Stimulated activated CD4-positive, alpha-beta T cell treated with anti-CD3 and anti-CD28 coated beads, Interleukin-1b, Interleukin-23, amount 100 ng/mL, for 24 hours (primary cell): Measurements from ENCODE around the gene CLMN.
A peak's percentile ranks its signal among the peaks of the same experiment; 100 is the strongest.

Experiments used
- DNase-seq, 4 experiments: peaks; one replicate each; pipeline ENCODE4 v3.0.0-alpha.2; 2020; ENCODE audit warnings: low read depth in 4 of 4, low spot score in 1 of 4

CLMN gene

DNA sequence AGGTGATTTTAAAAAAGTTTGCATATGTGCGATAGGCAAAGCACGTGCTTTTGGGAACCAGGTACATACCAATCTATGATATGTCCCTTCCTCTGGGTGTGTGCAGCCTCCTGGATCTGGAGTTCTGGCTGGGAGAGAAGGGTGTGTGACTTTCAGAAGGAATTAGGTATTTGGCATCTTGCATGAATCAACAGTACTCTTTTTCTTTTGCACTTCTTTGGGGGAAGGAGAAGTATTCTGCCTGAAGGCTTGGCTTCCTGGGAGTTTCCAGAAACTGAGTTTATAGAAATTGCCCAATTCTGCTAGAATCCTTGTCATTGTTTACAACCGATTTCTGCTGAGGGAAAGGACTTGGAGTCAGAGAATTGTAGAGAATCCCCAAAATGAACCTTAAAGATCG, 2.9 kb upstream of the CLMN start:
- DNase-seq = no peak

DNA sequence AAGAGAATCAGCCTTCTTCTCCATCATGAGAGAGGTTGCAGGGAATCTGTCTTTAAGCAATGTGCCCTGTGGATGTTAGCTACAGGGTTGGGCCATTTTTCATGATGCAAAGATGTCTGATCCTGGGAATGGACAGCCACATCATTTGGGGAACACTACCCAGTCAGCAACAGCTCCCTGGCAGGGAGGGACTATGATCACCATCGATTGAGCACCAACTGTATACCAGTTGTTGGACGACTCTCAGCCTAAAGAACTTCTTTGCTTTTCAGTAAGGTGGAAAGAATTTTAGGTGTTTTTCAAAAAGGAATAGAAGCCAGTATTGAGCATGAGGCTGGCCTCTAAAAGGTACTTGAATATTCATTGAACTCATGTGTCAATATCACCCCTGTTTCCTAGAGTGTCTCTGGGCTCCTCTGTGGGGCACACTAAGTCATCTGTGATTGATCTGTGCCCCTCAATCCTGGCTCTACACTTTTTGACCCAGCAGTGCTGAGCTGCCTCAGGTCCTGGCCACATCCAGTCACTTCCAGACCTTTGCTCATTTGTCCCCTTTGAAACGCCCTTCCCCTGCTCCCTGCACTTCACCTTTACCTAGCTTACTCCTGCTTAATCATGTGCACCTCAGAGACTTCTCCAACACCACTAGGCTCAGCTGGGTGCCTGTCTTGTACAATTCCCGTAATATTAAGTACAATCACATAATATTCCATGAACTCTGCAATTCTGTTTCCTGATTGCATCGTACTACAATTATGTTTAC, 2.2 kb upstream of the CLMN start:
- DNase-seq = no peak

- DNase-seq = no peak
Measured at GRCh38 chr14:95320955-95321600, 1.4 kb upstream of the CLMN start.

GRCh38 chr14:95320078-95320895, 579 bp upstream of the CLMN start:
- DNase-seq = no peak

- no peak for DNase-seq
Measured at GRCh38 chr14:95318399-95319311, 1.1 kb downstream of the CLMN start.

- no peak for DNase-seq
Measured at GRCh38 chr14:95317817-95318343, 1.8 kb downstream of the CLMN start.

DNA sequence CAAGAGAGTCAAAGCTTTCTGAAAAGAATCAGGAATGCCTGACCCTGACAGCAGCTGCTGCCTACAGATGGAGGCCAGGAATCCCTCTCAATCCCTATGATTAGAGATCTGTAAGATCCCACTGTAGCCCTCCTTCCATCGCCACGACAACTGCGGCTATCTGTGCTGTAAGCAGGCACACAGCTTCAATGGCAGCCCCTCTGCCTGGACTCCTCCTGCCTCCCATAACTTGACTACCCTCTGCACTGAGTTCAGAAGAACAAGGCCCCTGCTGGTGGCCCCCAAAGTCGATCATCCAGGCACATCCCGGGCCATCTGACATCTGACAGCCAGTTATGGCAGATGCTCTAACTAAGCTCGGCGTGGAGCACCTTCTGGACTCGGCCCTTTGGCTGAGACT, 2.9 kb downstream of the CLMN start:
- no peak for DNase-seq

GRCh38 chr14:95315579-95315978, 4.1 kb downstream of the CLMN start:
- no peak for DNase-seq

GRCh38 chr14:95315156-95315555, 4.6 kb downstream of the CLMN start:
- DNase-seq = no peak

DNA sequence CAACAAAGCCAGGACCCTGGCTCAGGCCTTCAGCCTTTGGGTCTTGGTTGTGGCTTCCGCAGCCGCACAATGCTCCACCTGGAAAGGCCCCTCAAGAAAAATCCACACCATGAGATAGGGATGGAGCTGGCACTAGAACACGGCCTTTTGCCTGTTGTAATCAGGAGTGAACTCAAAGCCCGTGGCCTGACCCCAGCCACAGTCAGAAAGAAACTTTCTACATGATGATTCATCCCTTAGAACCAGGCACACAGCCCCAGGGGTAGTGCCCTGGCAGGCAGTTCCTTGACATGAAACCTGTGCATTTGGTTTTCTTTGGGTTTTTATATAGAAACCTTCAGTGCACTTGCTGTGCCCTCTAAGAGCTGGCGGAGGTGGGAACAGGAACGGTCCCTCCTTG, 5.1 kb downstream of the CLMN start:
- peak in 2 of 4 experiments; percentile 15 to 25 for DNase-seq

- DNase-seq = no peak
Measured at GRCh38 chr14:95313707-95314106, 6.0 kb downstream of the CLMN start.

GRCh38 chr14:95313190-95313589, 6.5 kb downstream of the CLMN start:
- no peak for DNase-seq

DNA sequence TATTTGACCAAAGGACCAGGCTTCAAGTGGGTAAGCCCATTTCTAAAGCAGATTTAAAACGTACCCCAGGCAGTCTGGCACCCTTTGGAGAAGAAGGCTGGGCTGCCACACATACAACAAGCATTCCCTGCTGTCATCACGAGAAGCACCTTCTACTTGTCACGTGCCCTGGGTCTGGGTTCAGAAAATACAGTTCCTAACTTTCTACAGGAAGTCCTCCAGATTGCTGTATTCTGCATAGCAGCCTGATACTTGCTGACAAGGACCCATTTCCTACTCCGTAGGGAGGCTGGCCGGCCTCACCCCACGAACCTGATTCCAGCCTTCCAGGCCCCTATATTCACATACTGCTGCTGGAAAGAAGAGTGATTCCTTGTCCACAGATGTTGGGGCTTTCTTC, 7.4 kb downstream of the CLMN start:
- DNase-seq = no peak

DNA sequence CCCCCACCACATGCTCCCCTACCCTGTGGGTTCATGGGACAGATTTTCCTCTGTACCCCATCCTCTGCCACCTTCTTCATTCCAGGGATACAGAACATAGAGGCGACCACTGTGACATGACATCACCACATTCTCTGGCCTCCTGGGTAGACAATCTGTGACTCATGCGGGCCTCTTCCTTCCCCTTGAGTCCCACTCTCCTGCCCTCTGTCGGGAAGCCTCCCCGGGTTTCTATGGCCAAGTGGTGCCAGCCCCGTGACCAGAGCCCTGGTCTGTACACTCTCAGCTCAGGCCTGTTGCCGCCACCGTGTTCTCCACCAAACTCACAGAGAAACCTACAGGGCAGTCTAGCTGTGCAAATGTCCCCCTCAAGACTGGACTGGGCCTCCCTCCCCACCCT, 8.0 kb downstream of the CLMN start:
- no peak for DNase-seq

GRCh38 chr14:95310635-95311380, 8.9 kb downstream of the CLMN start:
- DNase-seq = no peak

DNA sequence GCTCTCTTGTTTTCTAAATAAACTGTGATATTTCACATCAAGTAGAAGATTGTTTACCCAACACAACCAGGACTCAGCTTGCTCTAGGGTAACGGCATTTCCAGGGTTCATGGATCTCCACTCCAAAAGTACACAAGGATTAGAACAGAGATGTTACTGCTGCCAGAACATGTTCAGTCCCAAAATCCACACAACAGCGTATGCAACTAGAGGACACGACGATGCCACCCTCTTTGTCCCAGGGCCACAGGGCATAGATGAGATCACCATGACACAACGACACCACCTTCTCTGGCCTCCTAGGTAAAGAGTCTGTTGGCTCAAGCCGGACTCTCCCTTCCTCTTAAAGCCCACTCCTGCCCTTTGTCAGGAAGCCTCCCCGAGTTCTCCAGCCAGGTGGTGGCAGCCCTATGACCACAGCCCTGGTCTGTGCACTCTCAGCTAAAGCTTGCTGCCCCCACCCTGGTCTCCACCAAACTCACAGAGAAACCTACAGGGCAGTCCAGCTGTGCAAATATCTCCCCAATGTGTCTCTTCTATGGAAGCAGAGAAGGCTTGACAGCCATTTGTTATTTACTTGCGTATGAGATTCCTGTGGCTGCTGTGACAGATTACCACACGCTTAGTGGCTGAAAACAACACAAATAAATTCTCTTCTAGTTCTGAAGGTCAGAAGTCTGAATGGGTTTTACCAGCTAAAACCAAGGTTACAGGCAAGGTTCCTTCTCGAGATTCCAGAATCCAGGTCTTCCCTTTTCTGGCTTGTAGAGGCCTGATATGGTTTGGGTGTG, 10.3 kb downstream of the CLMN start:
- DNase-seq = no peak

- DNase-seq = no peak
Measured at GRCh38 chr14:95308073-95308472, 11.6 kb downstream of the CLMN start.

DNA sequence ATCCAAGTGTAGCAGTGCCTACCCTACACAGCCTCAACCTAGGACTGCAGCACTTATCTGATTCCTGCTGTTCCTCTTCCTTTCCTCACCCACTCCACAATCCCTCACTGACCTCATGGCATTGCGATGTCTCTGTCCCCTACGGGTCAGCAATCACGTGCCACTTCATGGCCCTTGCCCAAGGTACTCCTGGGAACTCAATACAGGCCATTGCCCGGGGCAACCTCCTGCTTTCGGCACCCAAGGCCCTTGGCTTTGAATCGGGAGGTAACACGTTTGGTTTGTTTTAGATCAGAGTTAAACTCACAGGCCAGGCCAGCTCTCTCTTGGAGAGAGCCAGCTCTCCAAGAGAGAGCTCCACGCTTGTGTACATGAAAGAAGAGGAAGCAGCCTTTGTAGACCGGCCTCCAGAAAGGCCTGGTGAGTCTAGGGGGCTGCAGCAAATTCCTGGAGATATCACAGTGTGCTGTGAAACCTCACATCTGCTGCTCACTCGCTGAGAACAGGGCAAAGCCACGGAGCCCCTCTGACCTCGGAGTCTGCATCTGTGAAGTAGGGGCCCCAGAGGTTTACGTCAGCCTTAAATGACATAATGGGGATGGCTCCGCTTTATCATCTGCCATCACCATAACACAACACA, 12.2 kb downstream of the CLMN start:
- no peak for DNase-seq

DNA sequence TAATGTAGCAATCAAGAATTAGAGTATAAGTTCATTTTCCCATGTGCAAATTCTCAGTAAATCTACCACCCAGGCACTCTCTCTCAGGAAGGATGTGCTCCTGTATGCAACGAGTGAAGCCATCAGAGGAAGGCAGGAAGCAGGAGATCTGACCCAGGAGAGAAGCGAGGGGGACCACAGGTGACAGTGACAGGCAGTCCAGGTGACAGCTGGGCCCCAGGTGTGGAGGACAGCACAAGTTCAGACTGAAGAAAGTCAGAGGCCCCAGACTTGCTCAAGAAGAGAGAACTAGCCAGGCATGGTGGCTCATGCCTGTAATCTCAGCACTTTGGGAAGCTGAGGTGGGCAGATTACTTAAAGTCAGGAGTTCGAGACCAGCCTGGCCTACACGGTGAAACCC, 13.8 kb downstream of the CLMN start:
- DNase-seq = no peak
